ENCODE measurements around the gene GDE1.
"Not testable (repeated sequence)": the region's sequence is repeated elsewhere in the genome, so short reads cannot be mapped to it uniquely, and the experiment has no call there.

GDE1 gene, protein sequence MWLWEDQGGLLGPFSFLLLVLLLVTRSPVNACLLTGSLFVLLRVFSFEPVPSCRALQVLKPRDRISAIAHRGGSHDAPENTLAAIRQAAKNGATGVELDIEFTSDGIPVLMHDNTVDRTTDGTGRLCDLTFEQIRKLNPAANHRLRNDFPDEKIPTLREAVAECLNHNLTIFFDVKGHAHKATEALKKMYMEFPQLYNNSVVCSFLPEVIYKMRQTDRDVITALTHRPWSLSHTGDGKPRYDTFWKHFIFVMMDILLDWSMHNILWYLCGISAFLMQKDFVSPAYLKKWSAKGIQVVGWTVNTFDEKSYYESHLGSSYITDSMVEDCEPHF

DNA sequence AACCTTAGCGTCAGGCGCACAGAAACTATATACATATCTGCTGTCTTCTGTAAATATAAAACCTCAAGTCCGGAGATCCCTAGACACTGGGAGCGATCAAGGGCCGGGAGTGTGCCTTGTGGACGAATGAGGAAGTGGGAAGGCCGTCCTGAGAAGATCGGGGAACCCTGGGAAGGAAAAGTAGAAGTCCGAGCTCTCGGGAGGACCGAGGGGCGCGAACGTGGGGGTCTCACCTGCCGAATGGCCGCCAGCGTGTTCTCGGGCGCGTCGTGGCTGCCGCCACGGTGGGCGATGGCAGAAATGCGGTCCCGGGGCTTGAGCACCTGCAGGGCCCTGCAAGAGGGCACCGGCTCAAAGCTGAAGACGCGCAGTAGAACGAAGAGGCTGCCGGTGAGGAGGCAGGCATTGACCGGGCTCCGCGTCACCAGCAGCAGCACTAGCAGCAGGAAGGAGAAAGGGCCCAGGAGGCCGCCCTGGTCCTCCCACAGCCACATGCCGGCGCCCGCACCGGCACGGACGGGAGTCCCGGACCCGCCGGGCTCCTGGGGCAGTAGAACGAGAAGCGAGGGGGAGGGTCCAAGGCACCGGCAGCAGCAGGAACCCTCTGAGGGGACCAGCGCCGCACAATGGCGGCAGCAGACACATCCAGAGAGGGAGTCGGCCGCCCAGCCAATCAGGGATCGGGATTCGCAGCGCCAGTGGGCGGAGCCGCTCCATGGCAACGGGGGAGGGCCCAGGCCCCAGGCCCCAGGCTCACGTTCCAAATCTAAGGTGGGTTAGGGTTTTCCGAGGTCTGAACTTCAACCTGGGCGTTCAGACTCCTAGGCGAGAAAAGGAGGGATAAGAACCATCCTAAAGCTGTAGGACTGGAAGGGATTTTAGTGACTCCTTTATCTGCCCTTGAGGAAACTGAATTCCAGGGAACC, at the start of gene GDE1:
GDE1 (minus strand) TSS at position 628 of the 926 bp plus-strand sequence; CDS start at position 494, 134 bp downstream.
- DNase-seq (ENCODE audit: low spot score), result peak; percentile 97

GRCh38 chr16:19567560-19567959, 45.7 kb upstream of the GDE1 start:
- DNase-seq (ENCODE audit: low spot score), result no peak

DNA sequence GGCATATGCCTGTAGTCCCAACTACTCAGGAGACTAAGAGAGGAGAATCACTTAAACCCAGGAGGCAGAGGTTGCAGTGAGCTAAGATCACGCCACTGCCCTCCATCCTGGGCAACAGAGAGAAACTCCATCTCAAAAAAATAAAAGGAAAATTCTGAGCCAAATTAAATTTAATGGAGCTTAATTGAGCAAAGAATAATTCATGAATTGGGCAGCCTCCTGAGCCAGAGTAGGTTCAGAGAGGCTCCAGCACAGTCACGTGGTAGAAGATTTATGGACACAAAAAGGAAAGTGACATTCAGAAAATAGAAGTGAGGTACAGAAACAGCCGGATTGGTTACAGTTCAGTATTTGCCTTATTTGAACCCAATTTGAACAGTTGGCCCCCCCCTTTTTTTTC, 44.5 kb upstream of the GDE1 start:
- DNase-seq (ENCODE audit: low spot score), result no peak

DNA sequence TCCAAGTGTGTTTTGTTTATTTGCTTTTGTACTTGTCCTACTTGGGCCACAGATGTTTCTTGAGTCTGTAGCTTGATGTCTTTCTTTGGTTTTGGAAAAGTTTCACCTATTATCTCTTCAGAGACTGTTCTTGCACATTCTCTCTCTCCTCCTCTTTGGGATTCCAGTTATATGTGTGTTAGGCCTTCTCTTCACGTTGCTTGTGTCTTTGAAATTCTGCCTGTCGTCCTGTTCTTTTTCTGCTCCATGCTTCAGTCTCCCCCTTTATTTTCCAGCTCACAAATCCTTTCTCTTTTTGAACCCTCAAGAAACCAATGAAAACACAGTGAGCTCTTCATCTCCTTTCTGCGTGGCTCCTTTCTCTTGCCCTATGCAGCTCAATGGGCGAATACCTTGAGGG, 41.5 kb upstream of the GDE1 start:
- DNase-seq (ENCODE audit: low spot score), result no peak

- no peak for DNase-seq (ENCODE audit: low spot score)
These were observed 38.2 kb upstream of the GDE1 start for GRCh38 chr16:19560078-19560477.

- peak; percentile 49 for DNase-seq (ENCODE audit: low spot score)
These were observed 37.5 kb upstream of the GDE1 start for GRCh38 chr16:19559242-19559910.

DNA sequence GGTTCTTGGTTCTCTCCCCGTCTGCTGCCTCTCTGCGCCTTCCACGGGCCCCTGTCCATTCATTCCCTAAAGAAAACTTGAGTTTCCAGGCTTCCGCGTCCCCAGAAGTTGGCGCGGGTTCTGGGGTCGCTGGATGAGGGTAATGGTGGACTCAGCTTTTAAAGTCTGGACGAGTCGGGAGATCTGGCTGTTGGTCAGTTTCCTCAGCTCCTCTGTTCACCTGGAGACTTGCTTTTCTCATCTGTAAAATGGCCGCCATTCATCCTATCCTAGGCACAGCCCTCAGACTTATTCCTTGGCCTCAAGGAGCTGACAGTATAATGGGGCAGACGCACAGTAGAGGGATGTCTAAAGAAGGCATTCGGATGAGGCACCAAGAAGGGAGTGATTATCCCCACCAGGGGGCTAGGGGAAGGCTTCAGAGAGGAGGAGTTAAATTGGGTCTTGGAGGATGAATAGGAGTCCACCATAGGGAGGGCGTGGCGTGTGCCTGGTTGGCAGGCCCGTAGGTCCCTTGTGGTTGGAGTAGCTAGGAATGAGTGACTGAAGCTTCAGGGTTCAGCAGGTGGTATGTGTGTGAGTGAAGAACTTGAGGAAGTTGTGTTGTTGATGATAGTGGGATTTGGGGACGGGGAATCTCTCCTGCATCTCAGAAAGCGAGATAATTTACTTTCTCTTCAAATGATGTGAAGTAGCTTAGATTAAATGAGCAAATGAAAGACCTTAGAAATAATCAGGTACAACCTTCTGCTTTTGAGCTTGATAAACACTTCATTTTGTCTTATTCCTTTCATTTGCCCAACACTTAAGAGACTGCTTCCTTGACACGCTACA, 34.3 kb upstream of the GDE1 start:
- no peak for DNase-seq (ENCODE audit: low spot score)

GRCh38 chr16:19555186-19555937, 33.5 kb upstream of the GDE1 start, which contains the start of gene VPS35L:
Gene VPS35L, plus strand, starts transcription at chr16:19555703. Its CDS starts 27 bp downstream, at chr16:19555730.
- peak; percentile 99 for DNase-seq (ENCODE audit: low spot score)

GRCh38 chr16:19549673-19550072, 27.8 kb upstream of the GDE1 start:
- DNase-seq (ENCODE audit: low spot score), result no peak

GRCh38 chr16:19548144-19548543, 26.2 kb upstream of the GDE1 start:
- DNase-seq (ENCODE audit: low spot score), result no peak

DNA sequence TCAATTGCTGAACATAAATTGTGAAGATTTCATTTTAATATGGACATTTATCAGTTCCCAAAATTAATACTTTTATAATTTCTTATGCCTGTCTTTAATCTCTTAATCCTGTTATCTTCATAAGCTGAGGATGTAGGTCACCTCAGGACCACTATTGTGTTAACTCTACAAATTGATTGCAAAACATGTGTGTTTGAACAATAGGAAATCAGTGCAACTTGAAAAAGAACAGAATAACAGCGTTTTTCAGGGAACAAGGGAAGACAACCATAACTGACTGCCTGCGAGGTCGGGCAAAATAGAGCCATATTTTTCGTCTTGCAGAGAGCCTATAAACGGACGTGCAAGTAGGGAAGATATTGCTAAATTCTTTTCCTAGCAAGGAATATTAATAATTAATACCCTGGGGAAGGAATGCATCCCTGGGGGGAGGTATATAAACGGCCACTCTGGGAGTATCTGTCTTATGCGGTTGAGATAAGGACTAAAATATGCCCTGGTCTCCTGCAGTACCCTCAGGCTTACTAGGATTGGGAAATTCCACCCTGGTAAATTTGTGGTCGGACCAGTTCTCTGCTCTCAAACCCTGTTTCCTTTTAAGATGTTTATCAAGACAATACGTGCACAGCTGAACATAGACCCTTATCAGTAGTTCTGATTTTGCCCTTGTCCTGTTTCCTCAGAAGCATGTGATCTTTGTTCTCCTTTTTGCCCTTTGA, 21.5 kb upstream of the GDE1 start:
- not testable (repeated sequence) for DNase-seq (ENCODE audit: low spot score)

GRCh38 chr16:19542138-19542821, 20.4 kb upstream of the GDE1 start:
- no peak for DNase-seq (ENCODE audit: low spot score)

- no peak for DNase-seq (ENCODE audit: low spot score)
These were observed 18.5 kb upstream of the GDE1 start for GRCh38 chr16:19540241-19540970.

DNA sequence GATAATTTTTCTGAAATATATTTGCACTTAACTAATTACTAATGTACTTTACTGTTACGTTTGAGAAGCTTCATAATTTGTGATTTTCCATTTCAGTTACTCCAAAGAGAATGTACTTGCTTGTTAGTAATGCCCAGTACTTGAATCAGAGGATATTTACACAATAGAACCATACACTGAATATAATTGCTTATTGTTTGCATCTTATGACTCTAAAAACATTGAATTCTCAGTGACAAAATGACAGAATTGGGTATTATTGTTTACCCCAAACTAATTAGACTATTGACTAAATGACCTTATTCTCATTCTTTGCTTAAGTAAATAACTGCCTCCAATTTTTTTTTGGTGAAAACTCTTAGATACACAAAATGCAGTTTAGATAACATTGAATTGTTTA, 10.7 kb upstream of the GDE1 start:
- DNase-seq (ENCODE audit: low spot score), result no peak

GRCh38 chr16:19528666-19529065, 6.8 kb upstream of the GDE1 start:
- DNase-seq (ENCODE audit: low spot score), result no peak

DNA sequence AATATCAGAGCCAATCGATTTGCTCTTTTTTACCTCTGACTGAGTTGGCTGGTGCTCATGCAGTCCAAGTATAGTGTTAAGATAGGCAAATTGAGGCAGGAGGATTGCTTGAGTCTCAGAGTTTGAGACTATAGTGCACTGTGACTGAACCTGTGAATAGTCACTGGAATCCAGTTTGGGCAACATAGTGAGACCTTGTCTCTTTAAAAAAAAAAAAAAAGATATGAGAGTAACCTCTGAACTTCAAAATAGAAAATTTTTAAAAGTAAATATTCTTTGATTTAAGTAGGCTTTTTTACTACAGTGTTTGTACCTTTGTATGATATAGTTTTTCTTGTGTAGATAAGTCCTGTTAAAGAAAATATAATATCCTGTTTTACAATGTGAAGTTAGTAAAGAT, 5.3 kb upstream of the GDE1 start:
- no peak for DNase-seq (ENCODE audit: low spot score)

DNA sequence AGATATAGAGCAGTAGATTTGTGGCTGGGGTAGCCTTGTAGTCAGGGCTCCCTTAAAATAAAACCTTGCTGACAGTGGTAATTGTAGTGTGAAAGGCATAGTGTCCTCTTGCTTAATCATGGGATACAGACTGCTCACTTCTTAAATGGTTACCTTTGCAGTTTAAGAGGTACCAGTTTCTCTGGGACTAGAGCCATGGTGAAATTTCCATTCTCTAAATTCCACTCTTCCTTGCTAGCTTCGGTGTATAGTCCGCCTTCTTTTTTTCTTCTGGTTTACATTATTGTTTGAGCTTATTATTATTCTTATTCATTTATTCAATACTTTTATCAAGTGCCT, 3.5 kb upstream of the GDE1 start:
- no peak for DNase-seq (ENCODE audit: low spot score)

- DNase-seq (ENCODE audit: low spot score), result no peak
These were observed 2.9 kb upstream of the GDE1 start for GRCh38 chr16:19524616-19525384.

- peak; percentile 20 for DNase-seq (ENCODE audit: low spot score)
These were observed 2.4 kb upstream of the GDE1 start for GRCh38 chr16:19524356-19524615.

Measured in AG20443 (cell line).